K562 (cell line): ENCODE measurements around the gene ZDHHC8. TPM values are rescaled to one million over a fixed set of nuclear protein-coding genes. Genes with fewer than 3 reads are reported as not detected.

Experiments
- HOXB6 ChIP-seq: fragments of 250-450 bp; sonication (Bioruptor Pico); IDR thresholded peaks from 2 replicates; pipeline ENCODE4 v1.5.1; 2022; ENCODE audit warnings: mild to moderate bottlenecking, borderline replicate concordance
- polyA plus RNA-seq, 8 experiments: library from polyadenylated mRNA; depleted of rRNA in 4 of 8; stranded (reverse) in 5 of 8; unstranded in 3 of 8; fragments of >200 nt; fragmentation: Nextera tagmentation in 2 of 8; fragmentation: Illumina TruSeq in 1 of 8; extraction: Ambion mirVana in 2 of 8; extraction: Trizol in 1 of 8; gene quantifications; 2 replicates each; pipeline versions ENCODE4 v1.2.1 to v1.2.3, GENCODE V29; 2011 to 2014; ENCODE audit warnings: inconsistent platforms in 1 of 8, missing spikeins in 1 of 8
- total RNA-seq, 7 experiments: library from RNA; depleted of rRNA in 6 of 7; stranded (reverse); fragments of >200 nt in 6 of 7; fragmentation: Illumina TruSeq in 2 of 7; extraction: Trizol in 2 of 7; gene quantifications; 2 replicates each; pipeline versions ENCODE4 v1.2.1 to v1.2.3, GENCODE V29; 2011 to 2021; ENCODE audit warnings: low replicate concordance in 1 of 7
- TF ChIP-seq, protein P1 (sequence below): fragments of 200-600 bp; sonication (generic); IDR thresholded peaks from one replicate; pipeline ENCODE4 v1.6.1; 2012; ENCODE audit warnings: mild to moderate bottlenecking, low read depth, low read length, inconsistent platforms

The ZDHHC8 gene
- total and polyA plus RNA-seq, 9 of the 15 experiments (the other 6 are each of a cell fraction or from before 2014, with no cell fraction given), result 0.04 to 109 (median 16.4) TPM

GRCh38 chr22:20107471-20107901 lies 24.1 kb upstream of the ZDHHC8 start (continued):
- TF ChIP-seq, protein P1, sequence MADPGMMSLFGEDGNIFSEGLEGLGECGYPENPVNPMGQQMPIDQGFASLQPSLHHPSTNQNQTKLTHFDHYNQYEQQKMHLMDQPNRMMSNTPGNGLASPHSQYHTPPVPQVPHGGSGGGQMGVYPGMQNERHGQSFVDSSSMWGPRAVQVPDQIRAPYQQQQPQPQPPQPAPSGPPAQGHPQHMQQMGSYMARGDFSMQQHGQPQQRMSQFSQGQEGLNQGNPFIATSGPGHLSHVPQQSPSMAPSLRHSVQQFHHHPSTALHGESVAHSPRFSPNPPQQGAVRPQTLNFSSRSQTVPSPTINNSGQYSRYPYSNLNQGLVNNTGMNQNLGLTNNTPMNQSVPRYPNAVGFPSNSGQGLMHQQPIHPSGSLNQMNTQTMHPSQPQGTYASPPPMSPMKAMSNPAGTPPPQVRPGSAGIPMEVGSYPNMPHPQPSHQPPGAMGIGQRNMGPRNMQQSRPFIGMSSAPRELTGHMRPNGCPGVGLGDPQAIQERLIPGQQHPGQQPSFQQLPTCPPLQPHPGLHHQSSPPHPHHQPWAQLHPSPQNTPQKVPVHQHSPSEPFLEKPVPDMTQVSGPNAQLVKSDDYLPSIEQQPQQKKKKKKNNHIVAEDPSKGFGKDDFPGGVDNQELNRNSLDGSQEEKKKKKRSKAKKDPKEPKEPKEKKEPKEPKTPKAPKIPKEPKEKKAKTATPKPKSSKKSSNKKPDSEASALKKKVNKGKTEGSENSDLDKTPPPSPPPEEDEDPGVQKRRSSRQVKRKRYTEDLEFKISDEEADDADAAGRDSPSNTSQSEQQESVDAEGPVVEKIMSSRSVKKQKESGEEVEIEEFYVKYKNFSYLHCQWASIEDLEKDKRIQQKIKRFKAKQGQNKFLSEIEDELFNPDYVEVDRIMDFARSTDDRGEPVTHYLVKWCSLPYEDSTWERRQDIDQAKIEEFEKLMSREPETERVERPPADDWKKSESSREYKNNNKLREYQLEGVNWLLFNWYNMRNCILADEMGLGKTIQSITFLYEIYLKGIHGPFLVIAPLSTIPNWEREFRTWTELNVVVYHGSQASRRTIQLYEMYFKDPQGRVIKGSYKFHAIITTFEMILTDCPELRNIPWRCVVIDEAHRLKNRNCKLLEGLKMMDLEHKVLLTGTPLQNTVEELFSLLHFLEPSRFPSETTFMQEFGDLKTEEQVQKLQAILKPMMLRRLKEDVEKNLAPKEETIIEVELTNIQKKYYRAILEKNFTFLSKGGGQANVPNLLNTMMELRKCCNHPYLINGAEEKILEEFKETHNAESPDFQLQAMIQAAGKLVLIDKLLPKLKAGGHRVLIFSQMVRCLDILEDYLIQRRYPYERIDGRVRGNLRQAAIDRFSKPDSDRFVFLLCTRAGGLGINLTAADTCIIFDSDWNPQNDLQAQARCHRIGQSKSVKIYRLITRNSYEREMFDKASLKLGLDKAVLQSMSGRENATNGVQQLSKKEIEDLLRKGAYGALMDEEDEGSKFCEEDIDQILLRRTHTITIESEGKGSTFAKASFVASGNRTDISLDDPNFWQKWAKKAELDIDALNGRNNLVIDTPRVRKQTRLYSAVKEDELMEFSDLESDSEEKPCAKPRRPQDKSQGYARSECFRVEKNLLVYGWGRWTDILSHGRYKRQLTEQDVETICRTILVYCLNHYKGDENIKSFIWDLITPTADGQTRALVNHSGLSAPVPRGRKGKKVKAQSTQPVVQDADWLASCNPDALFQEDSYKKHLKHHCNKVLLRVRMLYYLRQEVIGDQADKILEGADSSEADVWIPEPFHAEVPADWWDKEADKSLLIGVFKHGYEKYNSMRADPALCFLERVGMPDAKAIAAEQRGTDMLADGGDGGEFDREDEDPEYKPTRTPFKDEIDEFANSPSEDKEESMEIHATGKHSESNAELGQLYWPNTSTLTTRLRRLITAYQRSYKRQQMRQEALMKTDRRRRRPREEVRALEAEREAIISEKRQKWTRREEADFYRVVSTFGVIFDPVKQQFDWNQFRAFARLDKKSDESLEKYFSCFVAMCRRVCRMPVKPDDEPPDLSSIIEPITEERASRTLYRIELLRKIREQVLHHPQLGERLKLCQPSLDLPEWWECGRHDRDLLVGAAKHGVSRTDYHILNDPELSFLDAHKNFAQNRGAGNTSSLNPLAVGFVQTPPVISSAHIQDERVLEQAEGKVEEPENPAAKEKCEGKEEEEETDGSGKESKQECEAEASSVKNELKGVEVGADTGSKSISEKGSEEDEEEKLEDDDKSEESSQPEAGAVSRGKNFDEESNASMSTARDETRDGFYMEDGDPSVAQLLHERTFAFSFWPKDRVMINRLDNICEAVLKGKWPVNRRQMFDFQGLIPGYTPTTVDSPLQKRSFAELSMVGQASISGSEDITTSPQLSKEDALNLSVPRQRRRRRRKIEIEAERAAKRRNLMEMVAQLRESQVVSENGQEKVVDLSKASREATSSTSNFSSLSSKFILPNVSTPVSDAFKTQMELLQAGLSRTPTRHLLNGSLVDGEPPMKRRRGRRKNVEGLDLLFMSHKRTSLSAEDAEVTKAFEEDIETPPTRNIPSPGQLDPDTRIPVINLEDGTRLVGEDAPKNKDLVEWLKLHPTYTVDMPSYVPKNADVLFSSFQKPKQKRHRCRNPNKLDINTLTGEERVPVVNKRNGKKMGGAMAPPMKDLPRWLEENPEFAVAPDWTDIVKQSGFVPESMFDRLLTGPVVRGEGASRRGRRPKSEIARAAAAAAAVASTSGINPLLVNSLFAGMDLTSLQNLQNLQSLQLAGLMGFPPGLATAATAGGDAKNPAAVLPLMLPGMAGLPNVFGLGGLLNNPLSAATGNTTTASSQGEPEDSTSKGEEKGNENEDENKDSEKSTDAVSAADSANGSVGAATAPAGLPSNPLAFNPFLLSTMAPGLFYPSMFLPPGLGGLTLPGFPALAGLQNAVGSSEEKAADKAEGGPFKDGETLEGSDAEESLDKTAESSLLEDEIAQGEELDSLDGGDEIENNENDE, result peak; percentile 20
- 0 out of 2 replicates have a peak, but pooled peaks have one; percentile 79 for TF ChIP-seq HOXB6 (CRISPR knock-in tag)
- TF ChIP-seq, all 486 proteins: peak for 7
